HG03175 (cell line): ENCODE results near the gene SLU7.
A peak's percentile ranks its signal among the peaks of the same experiment; 100 is the strongest.

Experiments used
- ATAC-seq: cut with Tn5 transposase; IDR thresholded peaks from one replicate; pipeline ENCODE4 v1.9.1; 2021; ENCODE audit warnings: mild to moderate bottlenecking, moderate library complexity; ENCODE audit not compliant: unreplicated experiment

Gene SLU7

DNA sequence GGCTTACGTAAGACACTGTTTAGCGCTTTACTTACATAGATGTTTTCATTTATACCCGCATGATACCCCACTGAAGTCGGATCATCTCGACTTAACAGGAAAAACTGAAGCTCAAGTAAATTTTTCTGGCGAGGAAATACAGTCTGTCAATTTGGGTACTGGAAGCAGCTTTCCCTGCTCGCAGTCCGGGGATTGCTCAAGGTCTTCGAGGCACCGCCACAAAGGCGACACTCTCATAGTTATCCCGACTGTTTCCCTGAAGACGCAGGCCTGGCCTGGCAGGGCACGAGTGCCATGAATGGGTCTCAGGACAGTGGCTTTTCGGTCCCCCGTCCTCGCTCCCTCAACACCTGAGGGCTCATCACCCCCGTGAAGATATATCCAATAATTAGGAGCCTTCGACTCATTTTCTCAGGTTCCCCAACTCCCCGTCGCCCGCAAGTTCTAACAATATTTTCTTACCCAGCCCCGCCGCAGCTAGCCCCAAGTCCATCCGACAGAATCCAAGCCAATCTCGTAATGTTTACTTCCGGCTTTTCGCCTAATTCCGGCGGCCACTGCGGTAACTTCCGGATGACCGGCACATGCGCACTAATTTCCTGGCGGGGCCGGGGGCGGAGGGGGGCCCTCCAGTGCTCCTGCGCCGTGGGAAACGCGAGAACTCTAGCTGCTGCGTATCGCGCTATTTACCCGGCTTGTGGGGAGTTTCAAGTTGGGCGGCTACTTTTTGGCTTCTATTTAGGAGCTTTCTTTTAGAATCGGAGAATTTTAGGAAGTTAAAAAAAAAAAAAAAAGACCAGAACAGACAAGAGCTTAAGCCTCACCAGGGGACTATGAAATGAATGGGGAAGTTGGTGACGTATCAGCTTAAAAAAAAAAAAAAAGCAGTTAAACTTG lies at the start of gene SLU7:
SLU7 (minus strand) TSS at position 521 of the 897 bp plus-strand sequence. CDS start 3,787 bp downstream, outside the sequence.
- peak; percentile 67 for ATAC-seq

GRCh38 chr5:160468363-160468975 lies 49.6 kb upstream of the SLU7 start:
- no peak for ATAC-seq

- ATAC-seq, result peak; percentile 94
These were observed 48.9 kb upstream of the SLU7 start for GRCh38 chr5:160467555-160468362.

- ATAC-seq, result peak; percentile 12
These were observed 48.1 kb upstream of the SLU7 start for GRCh38 chr5:160466889-160467554.

- ATAC-seq, result no peak
These were observed 47.2 kb upstream of the SLU7 start for GRCh38 chr5:160466116-160466515.

GRCh38 chr5:160464466-160464797 lies 45.6 kb upstream of the SLU7 start:
- no peak for ATAC-seq

GRCh38 chr5:160463740-160464465 lies 45.0 kb upstream of the SLU7 start:
- ATAC-seq, result no peak

GRCh38 chr5:160463227-160463626 lies 44.3 kb upstream of the SLU7 start:
- ATAC-seq, result no peak

DNA sequence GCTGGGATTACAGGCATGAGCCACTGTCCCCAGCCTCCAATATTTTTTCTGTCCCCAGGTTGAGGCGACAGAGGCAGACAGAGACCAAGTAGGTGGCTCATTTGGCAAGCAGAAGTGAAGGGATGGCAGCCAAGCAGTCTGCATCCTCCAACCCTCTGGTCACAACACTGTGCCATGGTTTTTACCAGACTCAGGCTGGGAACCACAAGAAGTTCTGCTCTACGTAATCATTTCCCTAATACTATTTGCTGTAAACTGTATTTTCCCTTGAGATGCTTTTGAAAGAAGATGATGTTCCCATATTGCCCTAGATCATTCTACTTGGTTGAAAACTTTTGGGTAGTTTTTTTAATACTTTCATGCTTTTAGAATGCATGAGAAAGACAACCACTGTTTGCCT lies 43.3 kb upstream of the SLU7 start:
- no peak for ATAC-seq

DNA sequence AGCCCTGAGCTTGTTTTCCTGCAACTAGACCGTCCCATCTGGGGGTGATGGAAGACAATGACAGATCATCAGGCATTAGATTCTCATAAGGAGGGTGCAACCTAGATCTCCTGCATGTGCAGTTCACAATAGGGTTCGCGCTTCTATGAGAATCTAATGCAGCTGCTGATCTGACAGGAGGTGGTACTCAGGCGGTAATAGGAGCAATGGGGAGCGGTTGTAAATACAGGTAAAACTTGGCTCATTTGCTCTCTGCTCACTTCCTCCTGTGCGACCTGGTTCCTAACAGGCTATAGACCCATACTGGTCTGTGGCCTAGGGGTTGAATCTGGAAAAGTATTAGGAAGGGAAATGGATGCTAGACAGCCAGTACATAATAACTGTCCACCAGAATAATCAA lies 42.5 kb upstream of the SLU7 start:
- no peak for ATAC-seq

GRCh38 chr5:160460377-160461049 lies 41.6 kb upstream of the SLU7 start:
- ATAC-seq, result no peak

- ATAC-seq, result peak; percentile 59
These were observed 40.2 kb upstream of the SLU7 start for GRCh38 chr5:160458806-160459800.

DNA sequence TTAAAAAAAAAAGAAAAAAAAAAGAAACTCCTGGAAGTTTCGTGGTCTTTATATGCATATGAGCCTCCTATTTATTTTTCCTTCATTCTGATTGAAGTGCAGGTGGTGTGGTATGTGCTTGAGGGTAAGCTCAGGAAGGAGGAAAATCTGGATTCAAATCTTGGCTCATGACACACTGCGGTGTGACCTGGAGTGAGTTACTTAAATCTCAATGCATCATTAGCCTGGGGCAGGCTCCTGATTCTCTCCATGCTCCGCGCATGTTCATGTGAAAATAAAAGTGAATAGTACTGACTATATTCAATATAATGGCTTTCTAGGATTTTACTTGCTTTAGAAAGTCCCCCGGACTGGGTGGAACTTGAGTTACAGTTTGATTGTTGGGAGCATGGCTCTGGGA lies 38.4 kb upstream of the SLU7 start:
- no peak for ATAC-seq

DNA sequence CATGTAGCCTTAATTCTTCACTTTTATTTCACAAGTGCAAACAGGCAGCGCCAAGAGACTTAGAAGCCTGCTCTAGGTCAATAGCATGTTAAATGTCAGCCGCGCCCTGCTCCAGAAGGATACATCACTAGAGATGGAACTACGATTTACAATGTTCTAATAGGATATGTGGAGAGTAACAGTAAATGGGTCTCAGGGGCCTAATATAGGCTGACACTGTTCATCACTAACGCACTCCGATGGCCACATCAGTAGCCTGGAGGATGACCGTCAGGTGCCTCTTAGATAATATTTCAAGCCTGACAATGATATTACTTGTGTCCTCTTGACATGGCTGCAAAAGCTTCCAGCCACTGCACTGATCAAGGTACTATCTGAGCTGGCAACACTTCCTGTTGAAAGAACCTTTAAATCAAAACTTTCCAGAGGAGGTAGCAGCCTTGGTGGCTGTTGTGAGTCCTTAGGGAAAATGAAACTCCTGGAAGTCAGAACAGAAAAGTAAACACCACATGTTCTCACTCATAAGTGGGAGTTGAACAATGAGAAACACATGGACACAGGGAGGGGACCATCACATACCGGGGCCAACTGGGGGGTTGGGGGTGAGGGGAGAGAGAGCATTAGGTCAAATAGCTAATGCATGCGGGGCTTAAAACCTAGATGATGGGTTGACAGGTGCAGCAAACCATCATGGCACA lies 37.7 kb upstream of the SLU7 start:
- no peak for ATAC-seq

DNA sequence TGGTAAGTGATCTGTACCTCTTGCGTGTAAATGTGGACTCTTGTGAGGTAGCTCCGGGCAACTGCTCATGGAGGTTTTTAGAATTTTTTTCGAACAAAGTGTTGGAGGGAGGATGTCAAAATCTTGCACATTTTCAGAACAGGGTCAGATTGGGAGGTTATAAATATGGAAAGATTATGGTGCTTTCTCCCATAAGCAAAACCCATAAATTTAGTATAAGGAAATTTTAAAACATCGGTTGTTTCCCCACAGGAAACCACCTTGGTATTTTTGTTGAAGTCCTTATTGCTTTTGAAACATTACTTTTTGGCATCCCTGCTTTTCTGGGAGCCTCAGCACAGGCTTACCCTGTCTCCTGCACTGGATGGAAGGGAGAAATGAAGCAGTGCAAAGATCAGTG lies 36.7 kb upstream of the SLU7 start:
- ATAC-seq, result no peak

- ATAC-seq, result no peak
These were observed 34.9 kb upstream of the SLU7 start for GRCh38 chr5:160453751-160454150.

GRCh38 chr5:160452795-160453194 lies 33.9 kb upstream of the SLU7 start:
- no peak for ATAC-seq

DNA sequence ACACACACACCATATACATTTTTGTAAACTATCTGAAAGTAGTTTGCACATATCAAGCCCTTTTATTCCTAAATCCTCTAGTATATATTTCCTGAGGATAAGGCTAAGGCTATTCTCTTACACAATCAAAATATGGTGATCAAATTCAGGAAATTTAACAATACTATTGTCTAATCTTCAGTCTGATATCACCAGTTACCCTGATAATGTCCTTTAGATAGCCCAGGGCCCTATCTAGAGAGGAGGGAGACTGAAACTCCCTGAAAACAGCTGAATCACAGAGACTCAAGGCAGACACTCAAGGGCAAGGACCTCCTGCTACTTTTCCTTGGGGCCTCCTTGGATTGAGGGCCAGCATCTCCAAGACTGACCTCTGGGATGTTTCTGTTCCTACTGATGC lies 33.2 kb upstream of the SLU7 start:
- no peak for ATAC-seq
